H1 (cell line): ENCODE measurements around the gene LHFPL6.

Experiments used
- CTBP2 ChIP-seq: IDR thresholded peaks from 2 replicates; pipeline ENCODE4 v1.7.0; 2011; ENCODE audit warnings: borderline replicate concordance, mild to moderate bottlenecking, moderate library complexity, mixed read lengths, low read length; ENCODE audit not compliant: insufficient read depth, insufficient read length
- CTCF ChIP-seq, 3 experiments: IDR thresholded peaks; 1 replicate in 2 of 3; 2 replicates in 1 of 3; pipeline versions ENCODE4 v1.5.1 to v1.6.1; 2011; ENCODE audit warnings: low read length in 3 of 3, mild to moderate bottlenecking in 3 of 3, inconsistent platforms in 2 of 3, low read depth in 1 of 3, moderate library complexity in 1 of 3; ENCODE audit not compliant: insufficient read depth in 1 of 3; ENCODE audit errors: control extremely low read depth in 1 of 3
- EZH2 ChIP-seq: fragments of 200-600 bp; sonication (generic); IDR thresholded peaks from 2 replicates; pipeline ENCODE4 v1.7.1; 2012; ENCODE audit warnings: low read depth, mild to moderate bottlenecking, moderate library complexity, low read length, inconsistent platforms; ENCODE audit not compliant: severe bottlenecking
- POLR2A ChIP-seq, 2 experiments: IDR thresholded peaks; 1 replicate in 1 of 2; 2 replicates in 1 of 2; pipeline ENCODE4 v1.6.1; 2011; ENCODE audit warnings: low read depth in 2 of 2, low read length in 2 of 2, mild to moderate bottlenecking in 2 of 2; ENCODE audit errors: control extremely low read depth in 1 of 2
- POLR2AphosphoS5 ChIP-seq: IDR thresholded peaks from 2 replicates; pipeline ENCODE4 v1.6.1; 2011; ENCODE audit warnings: low read depth, low read length
- RFX5 ChIP-seq: IDR thresholded peaks from 2 replicates; pipeline ENCODE4 v1.6.1; 2011; ENCODE audit warnings: low read depth, low read length, improper control_type of control experiment, borderline replicate concordance
- USF2 ChIP-seq: IDR thresholded peaks from 2 replicates; pipeline ENCODE4 v1.6.1; 2011; ENCODE audit warnings: low read length, improper control_type of control experiment

GRCh38 chr13:39407138-39407537, 195.9 kb downstream of the LHFPL6 start:
- no peak for TF ChIP-seq POLR2A (IDR thresholded peaks at IDR 0.05; ENCODE audit: control extremely low read depth in 1 of 2, low read depth in 2 of 2, low read length in 2 of 2)
- TF ChIP-seq CTCF (IDR thresholded peaks at IDR 0.05; ENCODE audit: control extremely low read depth in 1 of 3, insufficient read depth in 1 of 3, low read depth in 1 of 3, low read length in 3 of 3) = no peak
- no peak for TF ChIP-seq USF2
- TF ChIP-seq RFX5 = no peak
- TF ChIP-seq CTBP2 = no peak
- TF ChIP-seq POLR2AphosphoS5 = no peak
- TF ChIP-seq EZH2 = no peak
